BE2C (cell line): ENCODE results near the gene SPNS3.

ENCODE experiments used
- DNase-seq: peaks from one replicate; pipeline ENCODE4 v3.0.0-alpha.2; 2020
- H3K27me3 ChIP-seq: fragments of 250-450 bp; sonication (Bioruptor Pico); 2 replicates; pipeline ENCODE4 v1.5.1; 2020; ENCODE audit warnings: mild to moderate bottlenecking
- H3K36me3 ChIP-seq: fragments of 250-450 bp; sonication (Bioruptor Pico); 2 replicates; pipeline ENCODE4 v1.5.1; 2020; ENCODE audit warnings: mild to moderate bottlenecking
- H3K4me1 ChIP-seq: fragments of 250-450 bp; sonication (Bioruptor Pico); 2 replicates; pipeline ENCODE4 v1.5.1; 2020
- H3K4me3 ChIP-seq: 2 replicates; pipeline ENCODE4 v1.5.1; 2011; ENCODE audit warnings: low read depth, low read length
- H3K9me3 ChIP-seq: fragments of 250-450 bp; sonication (Bioruptor Pico); 2 replicates; pipeline ENCODE4 v1.5.1; 2020
- CTCF ChIP-seq: IDR thresholded peaks from 2 replicates; pipeline ENCODE4 v1.5.1; 2012; ENCODE audit warnings: mild to moderate bottlenecking, low read depth, low read length

Gene SPNS3

GRCh38 chr17:4522661-4523060 is 88.9 kb downstream of the SPNS3 start:
- Histone ChIP-seq H3K36me3 (no peaks in the 10 kb centered on the region), H3K9me3 (no peaks in the 10 kb centered on the region), H3K4me3 (no peak overlapping the region), H3K4me1 (no peaks in the 10 kb centered on the region), H3K27me3 (no peaks in the 10 kb centered on the region)
- no peak for TF ChIP-seq CTCF
- DNase-seq = no peak

- no peaks in the 10 kb centered on the region for H3K4me1 ChIP-seq
- DNase-seq = no peak
- no peak overlapping the region for H3K4me3 ChIP-seq
- TF ChIP-seq CTCF = no peak
- H3K36me3 ChIP-seq = no peaks in the 10 kb centered on the region
- no peaks in the 10 kb centered on the region for H3K9me3 ChIP-seq
- no peaks in the 10 kb centered on the region for H3K27me3 ChIP-seq
Observed at GRCh38 chr17:4523946-4524345, 90.2 kb downstream of the SPNS3 start.

- TF ChIP-seq CTCF = no peak
- H3K27me3 ChIP-seq = no peaks in the 10 kb centered on the region
- DNase-seq = no peak
- no peaks in the 10 kb centered on the region for H3K4me1 ChIP-seq
- no peak overlapping the region for H3K4me3 ChIP-seq
- H3K36me3 ChIP-seq = no peaks in the 10 kb centered on the region
- H3K9me3 ChIP-seq = no peaks in the 10 kb centered on the region
Observed at GRCh38 chr17:4525691-4526397, 92.1 kb downstream of the SPNS3 start.

GRCh38 chr17:4527134-4527533 is 93.4 kb downstream of the SPNS3 start:
- DNase-seq = no peak
- H3K36me3 ChIP-seq = no peaks in the 10 kb centered on the region
- no peak for TF ChIP-seq CTCF
- H3K9me3 ChIP-seq = no peaks in the 10 kb centered on the region
- H3K4me3 ChIP-seq = no peak overlapping the region
- no peaks in the 10 kb centered on the region for H3K27me3 ChIP-seq
- H3K4me1 ChIP-seq = no peaks in the 10 kb centered on the region

- no peak for DNase-seq
- Histone ChIP-seq H3K4me1 (no peaks in the 10 kb centered on the region), H3K27me3 (no peaks in the 10 kb centered on the region), H3K36me3 (no peaks in the 10 kb centered on the region), H3K9me3 (no peaks in the 10 kb centered on the region), H3K4me3 (no peak overlapping the region)
- no peak for TF ChIP-seq CTCF
Observed at GRCh38 chr17:4527566-4528125, 93.9 kb downstream of the SPNS3 start.

GRCh38 chr17:4529533-4530152 is 95.9 kb downstream of the SPNS3 start:
- Histone ChIP-seq H3K4me1 (peaks cover 3% of the 10 kb centered on the region), H3K9me3 (no peaks in the 10 kb centered on the region), H3K27me3 (no peaks in the 10 kb centered on the region), H3K36me3 (no peaks in the 10 kb centered on the region), H3K4me3 (no peak overlapping the region)
- no peak for DNase-seq
- no peak for TF ChIP-seq CTCF
